HG02623 (cell line): ENCODE data around the gene RPL31.

Source experiments
- ATAC-seq: cut with Tn5 transposase; IDR thresholded peaks from one replicate; pipeline ENCODE4 v1.9.1; 2021; ENCODE audit warnings: moderate library complexity; ENCODE audit not compliant: unreplicated experiment

The RPL31 gene

GRCh38 chr2:100974712-100975520, 27.2 kb upstream of the RPL31 start:
- ATAC-seq: no peak

GRCh38 chr2:100975521-100975785, 26.6 kb upstream of the RPL31 start:
- ATAC-seq: no peak

- ATAC-seq: no peak
These were observed 26.0 kb upstream of the RPL31 start for GRCh38 chr2:100976061-100976460.

- ATAC-seq: no peak
These were observed 25.3 kb upstream of the RPL31 start for GRCh38 chr2:100976645-100977391.

DNA sequence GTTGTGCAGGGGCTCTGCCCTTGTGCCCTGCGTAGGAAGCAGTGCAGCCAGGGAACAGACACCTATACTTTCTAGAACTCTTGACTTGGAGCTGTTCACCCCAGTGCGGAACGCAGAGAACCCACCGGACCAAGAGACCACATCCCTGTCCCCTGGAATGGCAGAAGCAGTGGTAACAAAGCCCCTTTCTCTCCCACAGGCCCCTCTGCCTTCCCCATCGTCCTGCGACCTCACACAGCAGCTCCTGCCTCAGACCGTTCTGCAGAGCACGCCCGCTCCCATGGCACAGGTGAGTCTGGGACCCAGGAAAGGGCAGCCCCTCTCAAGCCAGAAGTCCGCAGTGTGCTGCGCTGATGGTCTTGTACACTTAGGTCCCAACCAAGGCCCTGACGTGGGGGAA, 24.6 kb upstream of the RPL31 start:
- ATAC-seq: no peak

- no peak for ATAC-seq
These were observed 23.4 kb upstream of the RPL31 start for GRCh38 chr2:100978582-100979191.

DNA sequence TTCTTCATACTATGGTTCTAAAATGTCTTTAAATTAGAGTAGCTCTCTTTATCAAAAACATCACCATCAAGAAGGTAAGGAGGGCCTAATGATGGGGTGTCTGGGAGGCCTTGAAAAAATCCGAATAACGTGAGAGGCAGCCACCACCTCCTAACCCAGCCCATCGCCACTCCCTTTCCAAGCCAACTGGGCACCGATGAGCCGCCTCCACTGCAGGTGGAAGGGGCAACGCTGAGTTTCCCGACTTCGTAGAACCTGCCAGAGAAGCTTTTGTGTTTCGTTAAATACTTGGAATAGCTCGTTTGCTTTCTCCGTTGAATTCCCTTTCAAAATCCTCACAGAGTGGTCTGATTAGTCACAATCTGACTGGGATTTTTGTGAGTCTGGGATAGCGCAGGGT, 22.0 kb upstream of the RPL31 start:
- no peak for ATAC-seq

GRCh38 chr2:100981011-100981410, 21.1 kb upstream of the RPL31 start:
- no peak for ATAC-seq

- ATAC-seq: no peak
These were observed 19.6 kb upstream of the RPL31 start for GRCh38 chr2:100982431-100982861.

DNA sequence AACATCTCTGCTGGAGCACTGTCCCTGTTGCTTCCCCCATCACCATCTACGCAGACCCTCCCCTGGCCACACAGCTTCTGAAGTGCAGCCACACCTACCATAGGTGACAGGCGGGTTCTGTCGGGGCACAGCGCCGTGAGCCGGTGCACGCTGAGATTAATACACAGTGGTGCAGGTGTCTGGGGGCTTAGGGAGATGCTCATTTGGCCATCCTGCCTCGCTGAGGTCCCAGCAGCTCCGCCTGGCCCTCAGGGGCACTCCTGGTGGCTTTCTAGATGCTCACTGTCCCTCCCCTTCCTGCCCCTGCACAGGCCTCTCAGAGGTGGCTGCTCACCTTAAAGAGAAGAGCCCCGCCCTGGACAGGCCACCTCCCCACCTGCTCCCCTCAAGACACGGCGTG, 18.9 kb upstream of the RPL31 start:
- no peak for ATAC-seq

DNA sequence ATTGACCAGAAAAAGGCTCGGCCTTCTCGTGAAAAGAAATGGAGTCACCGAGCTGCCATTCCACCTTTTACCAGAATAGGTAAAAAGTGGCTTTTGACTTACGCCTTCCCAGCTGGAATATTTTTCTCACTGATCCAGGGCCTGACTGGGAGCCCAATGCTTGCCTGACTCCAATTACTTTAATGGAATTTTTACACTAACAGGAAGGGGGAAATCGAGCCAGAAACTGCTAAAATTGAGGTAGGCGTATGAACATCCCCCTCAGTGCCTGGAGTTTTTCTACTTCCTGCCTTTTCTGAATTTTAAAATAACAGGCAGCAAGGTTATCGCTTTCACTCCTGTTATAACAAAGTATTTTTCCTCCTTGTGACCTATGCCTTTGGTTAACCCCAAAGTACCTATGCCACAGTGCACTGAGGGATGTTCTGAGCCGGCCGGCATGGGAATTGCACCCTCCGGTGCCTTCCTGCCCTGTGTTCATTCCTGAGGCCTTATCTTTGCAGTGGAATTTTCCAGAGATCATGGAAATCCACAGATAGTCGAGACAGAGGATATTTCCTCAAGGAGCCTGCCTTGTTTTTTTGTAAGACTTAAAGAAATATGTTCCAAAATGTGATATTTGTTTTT, 18.3 kb upstream of the RPL31 start:
- no peak for ATAC-seq

GRCh38 chr2:100984892-100985307, 17.2 kb upstream of the RPL31 start:
- peak; percentile 66 for ATAC-seq

DNA sequence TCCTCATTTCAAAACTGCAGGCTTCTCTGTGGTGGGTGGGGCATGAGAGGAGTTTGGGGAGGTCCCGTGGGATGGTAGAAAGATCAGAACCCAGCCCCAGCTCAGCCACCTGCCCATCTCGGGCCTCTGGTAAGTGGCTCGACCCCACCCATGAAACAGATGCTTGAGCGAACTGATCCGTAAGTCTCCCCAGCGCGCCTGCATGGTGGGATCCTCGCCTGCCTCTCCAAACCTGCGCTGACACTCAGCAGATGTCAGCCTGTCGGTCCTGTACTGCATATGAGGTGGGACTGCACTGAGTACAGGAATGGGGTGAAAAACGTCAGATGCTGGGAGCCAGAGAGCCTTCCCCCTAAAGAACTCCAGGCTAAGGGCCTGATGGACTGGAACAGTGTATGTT, 15.9 kb upstream of the RPL31 start:
- ATAC-seq: no peak

DNA sequence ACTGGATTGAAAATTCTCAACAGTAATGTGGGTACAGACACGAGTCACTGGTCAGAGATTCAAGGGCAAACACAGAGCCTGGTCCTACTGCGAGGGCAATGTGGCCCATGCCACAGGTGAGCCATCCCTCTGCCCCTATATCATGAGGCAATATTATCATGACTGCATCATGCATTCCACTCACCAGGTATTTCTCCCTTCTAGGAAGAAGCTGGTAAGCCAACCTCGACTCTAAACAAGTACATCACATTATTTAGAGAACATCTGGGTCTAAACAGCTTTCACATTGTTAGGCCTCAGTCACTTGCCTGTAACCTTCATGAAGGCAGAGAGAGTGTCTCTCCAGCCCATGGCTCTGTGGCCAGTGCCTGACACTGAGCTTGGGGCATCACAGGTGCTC, 14.6 kb upstream of the RPL31 start:
- ATAC-seq: no peak

DNA sequence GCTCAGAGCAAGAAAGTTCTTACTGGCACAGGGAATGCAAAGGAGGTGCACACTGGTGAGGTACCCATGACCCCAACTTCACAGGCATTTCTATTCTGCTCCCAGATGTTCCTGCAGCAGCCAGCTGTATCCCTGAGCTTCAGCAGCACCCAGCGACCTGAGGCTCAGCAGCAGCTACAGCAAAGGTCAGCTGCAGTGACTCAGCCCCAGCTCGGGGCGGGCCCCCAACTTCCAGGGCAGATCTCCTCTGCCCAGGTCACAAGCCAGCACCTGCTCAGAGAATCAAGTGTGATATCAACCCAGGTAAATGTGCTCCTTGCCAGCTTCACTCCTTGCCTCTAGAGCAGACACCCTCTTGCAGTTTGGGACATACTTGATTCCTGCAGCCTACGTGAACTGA, 14.1 kb upstream of the RPL31 start:
- no peak for ATAC-seq

- ATAC-seq: no peak
These were observed 13.3 kb upstream of the RPL31 start for GRCh38 chr2:100988630-100989417.

DNA sequence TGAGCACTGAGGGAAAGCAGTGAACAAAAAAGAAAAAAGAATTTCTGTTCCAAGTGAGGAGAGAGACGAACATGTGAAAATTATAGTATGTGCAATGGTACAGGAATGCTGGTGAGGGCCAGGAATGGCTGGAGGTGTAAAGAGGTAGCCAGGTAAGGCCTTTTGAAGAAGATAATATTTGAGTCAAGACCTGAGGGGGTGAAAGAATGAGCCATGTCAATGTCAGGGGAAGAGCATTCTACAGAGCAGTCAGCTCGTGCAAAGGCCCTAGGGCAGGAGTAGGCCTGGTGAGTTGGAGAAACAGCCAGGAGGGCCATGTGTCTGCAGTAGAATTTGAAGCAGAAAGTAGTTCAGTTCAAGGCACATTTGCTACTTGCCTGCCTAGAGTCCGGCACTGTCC, 12.4 kb upstream of the RPL31 start:
- ATAC-seq: no peak

GRCh38 chr2:100990166-100990565, 11.9 kb upstream of the RPL31 start:
- ATAC-seq: no peak

DNA sequence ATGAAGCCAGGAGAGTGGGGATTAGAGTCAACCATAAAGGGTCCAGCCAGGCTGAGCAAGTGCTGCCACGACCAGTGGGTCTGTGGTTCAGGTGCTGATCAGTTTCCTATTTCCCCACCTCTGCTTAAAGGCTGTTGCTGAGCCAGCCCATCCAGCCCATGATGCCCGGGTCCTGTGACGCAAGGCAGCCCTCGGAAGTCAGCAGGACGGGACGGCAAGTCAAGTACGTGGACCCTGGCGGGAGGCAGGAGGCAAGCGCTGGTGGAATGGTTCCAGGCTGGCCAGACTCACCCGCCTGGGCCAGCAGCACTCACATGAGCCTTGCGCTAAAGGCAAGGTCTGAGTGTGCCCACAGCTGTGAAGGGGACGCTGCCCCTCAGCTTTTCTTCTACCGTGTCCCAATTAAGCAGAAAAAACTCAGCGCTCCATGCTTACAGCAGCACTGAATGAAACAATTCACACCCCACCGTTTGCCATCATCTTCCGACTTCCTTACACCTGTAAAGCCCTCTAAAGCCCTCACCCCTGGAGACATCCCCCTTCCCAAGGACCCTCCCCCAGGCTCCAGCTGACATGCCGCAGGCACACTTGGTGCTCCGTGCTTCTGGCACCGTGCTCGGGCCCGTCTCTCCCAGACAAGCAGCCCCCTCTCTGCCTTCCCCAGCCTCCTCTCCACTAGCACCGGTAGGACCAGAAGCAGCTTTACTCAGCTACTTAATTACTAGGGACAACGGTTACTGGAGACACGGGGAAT, 11.3 kb upstream of the RPL31 start:
- no peak for ATAC-seq

DNA sequence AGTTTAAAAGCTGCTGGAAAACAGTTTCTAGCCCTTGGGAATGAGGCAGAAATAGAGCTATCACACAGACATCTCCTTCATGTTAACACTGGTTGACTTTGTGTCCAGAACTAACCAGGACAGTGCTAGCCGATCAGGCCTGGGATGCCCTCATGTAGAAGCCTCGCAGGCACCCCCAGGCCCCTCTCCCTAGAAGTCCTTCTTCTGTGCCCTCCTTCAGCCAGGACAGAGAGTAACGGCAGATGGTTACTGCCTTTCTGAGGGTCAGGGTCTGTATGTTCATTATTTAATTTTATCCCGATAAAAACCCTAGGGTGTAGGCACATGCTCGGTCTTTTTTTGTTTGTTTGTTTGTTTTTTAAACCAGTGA, 10.7 kb upstream of the RPL31 start:
- ATAC-seq: no peak
